HG02852 (cell line): Measurements from ENCODE around the gene RIN3.
"Not testable (repeated sequence)": the region's sequence is repeated elsewhere in the genome, so short reads cannot be mapped to it uniquely, and the experiment has no call there.

ENCODE experiments used
- ATAC-seq: cut with Tn5 transposase; IDR thresholded peaks from one replicate; pipeline ENCODE4 v1.9.1; 2021; ENCODE audit warnings: mild to moderate bottlenecking, moderate library complexity; ENCODE audit not compliant: unreplicated experiment

Gene RIN3

DNA sequence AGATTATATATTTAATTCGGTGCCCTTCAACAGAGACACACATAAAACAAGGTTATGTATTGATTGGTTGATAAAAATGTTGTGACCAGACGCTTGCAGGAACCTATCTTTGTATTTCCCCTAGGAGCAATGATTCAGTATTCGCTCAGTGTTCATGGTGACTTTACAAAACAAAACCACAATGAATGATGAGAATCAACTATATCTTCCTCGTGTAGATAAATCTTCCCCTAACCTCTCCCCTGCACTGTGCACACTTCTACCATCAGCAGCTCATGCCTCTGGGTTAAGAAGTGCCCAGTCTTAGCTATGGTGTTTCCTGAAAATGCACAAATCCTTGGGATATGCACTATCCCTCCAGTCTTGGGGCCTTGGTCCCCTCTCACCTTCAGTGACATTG, 16.3 kb downstream of the RIN3 start:
- ATAC-seq = no peak

- no peak for ATAC-seq
Measured at GRCh38 chr14:92531106-92531873, 17.7 kb downstream of the RIN3 start.

GRCh38 chr14:92532490-92533163, 19.0 kb downstream of the RIN3 start:
- no peak for ATAC-seq

DNA sequence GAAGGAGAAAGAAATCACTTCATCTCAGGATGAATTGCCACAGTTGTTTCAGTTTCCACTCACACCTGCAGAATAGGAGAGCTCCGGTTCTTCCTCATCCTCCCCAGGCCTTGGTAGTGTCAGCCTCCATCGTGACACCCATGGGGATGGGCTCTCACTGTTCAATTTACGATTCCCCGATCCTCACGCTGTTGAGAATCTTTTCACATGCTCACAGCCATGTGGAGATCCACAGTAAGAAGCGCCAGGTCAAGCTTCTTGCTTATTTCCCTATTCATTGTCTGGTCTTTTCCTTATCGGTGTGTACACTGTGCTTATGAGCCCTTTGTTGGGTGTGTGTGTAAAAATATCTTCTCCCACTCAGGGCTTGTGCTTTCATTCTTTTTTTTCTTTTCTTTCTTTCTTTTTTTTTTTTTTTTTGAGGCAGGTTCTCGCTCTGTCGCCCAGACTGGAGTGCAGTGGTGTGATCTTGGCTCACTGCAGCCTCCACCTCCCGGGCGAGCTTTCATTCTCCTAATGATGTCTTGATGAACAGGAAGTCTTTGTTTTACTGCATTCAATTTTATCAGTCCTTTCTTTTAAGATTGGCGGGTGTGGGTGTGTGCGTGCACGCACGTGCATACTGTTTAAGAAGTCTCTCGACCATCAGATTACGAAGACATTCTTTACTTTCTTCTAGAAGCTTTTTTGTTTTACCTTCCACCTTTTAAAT, 21.5 kb downstream of the RIN3 start:
- no peak for ATAC-seq

GRCh38 chr14:92536231-92536630, 22.6 kb downstream of the RIN3 start:
- not testable (repeated sequence) for ATAC-seq

DNA sequence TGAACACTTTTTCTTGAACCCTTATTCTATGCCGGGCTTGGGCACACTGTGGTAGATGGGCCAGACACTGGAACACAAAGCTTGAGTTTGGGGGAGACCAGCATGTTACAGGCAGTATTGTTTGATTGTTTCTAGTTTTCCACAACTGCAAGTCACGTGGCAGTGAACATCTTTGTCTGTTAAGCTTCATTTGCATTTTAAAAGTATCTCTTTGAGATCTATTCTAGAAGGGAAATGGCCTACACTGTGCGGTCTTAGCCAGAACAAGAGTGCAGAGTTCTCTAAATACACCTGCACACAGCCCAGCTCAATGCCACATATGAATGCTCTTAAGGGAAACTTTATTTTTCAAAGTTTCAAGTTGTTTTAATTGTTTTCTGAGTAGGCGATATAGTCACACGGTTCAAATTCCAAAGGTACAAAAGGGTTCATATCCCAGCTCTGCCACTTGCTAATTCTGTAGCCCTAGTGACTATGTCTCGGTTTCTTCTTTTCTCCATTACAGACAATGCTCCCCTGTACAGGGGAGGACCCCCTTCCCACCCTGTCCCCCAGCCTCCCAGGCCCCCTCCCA, 24.9 kb downstream of the RIN3 start:
- peak; percentile 88 for ATAC-seq

GRCh38 chr14:92539419-92539818, 25.8 kb downstream of the RIN3 start:
- ATAC-seq = no peak

GRCh38 chr14:92539875-92540274, 26.3 kb downstream of the RIN3 start:
- no peak for ATAC-seq

DNA sequence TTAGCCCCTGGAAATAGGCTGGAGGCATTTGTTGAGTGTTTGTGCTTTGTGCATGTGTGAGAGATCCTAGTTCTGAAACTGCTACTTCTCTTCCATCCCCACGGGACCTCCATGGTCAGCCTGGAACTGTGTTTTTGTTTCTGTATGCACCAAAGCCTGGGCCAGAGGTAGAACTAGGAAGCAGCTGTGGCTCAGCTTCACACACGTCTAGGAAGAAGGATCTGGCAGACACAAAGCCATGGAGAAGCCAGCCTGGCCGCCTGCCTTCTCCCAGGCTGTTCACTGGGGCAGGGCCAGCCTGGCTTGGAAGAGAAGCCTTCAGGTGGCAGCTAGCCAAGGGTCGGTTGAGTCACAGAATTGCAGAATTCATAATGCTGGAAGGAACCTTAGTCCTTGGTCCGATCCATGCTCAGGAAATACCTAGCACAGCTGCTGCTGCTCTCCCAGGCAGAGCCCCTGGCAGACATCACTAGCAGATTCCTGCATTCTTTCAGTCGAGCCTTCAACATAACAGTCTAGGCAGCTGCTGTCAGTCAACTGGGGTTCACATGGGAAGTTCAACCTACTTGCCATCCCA, 27.0 kb downstream of the RIN3 start:
- ATAC-seq = no peak

- no peak for ATAC-seq
Measured at GRCh38 chr14:92542766-92543554, 29.4 kb downstream of the RIN3 start.

DNA sequence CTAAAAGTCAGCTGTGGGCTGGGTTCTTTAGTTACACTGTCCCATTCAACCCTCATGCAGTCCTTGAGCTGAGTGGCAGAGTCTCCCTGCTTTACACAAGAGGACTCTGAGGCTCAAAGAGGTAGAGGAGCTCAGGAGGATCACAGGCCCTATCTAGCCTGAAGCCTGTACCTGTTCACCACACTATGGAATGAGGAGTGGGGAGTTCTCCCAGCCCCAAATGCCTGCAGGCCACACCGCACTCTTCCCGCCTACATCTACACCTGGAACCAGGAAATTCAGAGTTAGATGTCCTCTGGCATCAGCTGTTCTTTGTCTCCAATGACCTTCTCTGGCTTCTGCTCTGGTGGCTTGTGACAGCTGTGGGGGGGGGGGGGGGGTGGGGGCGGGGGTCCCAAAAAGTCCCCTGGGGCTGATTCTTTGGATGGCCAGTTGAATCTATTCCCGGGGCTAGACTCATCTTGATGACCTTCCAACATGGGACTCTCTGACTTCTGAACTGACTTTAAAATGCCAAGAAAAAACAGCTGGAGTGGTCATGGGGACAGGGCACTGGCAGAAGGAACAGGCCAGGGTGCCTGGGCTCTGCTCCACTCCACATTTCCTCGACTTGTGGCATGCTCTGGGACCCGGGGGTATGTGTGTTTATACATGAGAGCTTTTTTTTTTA, 30.6 kb downstream of the RIN3 start:
- ATAC-seq = no peak

DNA sequence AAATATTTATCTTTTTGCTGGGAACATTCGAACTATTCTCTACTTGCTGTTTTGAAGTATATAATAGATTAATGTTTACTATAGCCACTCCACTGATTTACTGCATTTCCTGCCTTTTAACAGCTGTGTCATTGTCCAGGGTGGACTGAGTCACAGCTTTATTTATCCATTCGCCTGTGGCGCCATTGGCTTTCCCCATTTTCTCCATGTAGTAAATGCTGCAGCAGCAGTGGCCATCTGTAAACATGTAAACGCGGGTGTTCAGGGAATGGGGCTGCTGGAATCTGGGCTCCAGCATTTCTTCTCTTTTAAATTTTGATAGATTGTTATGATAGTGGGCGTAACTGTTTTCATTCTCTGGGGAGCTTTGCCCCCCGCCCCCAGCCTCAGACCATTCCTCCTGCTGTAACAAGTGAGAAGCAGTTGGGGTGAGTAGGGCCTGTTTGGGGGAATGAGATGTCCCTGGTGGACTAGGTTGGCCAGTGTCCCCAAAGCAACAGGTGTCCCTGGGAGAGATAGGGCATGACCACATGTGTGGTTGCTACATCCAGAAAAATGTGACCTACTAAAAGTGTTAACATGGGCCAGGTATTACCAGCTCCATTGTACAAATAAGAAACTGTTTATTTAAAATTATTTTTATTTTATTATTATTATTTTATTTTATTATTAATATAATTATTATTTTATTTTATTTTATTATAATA, 32.9 kb downstream of the RIN3 start:
- ATAC-seq = no peak

GRCh38 chr14:92549105-92549858, 35.7 kb downstream of the RIN3 start:
- no peak for ATAC-seq

GRCh38 chr14:92549859-92550230, 36.3 kb downstream of the RIN3 start:
- no peak for ATAC-seq

DNA sequence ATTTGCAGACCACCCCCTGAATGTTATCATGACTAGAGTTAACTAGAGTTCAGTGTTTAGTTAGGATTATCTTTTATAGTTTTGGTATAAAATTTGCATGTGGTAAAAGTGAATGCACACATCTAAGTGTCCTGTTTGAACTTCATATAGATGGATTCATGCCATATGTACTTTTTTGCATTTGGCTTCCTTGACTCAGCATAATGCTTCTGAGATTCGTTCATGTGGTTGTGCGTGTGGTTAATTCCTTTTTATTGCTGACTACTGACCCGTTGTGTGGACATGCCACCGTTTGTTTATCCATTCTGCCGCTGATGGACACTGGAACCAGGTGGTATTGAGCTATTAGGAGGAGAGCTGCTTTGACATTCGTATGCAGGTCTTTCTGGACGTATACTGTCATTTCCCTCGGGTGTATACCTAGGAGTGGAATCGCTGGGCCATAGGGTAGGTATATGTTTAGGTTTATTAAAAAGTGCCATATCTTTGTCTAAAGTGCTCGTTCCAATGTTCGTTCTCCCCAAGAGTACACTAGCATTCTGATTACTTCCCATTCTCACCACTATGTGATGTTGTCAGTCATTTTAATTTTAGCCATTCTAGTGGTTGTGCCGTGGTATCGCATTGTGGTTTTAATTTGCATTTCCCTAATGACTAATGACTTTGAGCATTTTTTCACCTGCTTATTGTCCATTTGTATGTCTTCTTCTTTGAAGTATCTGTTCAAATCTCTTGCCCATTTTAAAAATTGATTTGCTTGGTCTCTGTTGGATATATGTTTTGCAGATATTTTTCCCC, 37.7 kb downstream of the RIN3 start:
- ATAC-seq = peak; percentile 74

- ATAC-seq = no peak
Measured at GRCh38 chr14:92552066-92552465, 38.5 kb downstream of the RIN3 start.

DNA sequence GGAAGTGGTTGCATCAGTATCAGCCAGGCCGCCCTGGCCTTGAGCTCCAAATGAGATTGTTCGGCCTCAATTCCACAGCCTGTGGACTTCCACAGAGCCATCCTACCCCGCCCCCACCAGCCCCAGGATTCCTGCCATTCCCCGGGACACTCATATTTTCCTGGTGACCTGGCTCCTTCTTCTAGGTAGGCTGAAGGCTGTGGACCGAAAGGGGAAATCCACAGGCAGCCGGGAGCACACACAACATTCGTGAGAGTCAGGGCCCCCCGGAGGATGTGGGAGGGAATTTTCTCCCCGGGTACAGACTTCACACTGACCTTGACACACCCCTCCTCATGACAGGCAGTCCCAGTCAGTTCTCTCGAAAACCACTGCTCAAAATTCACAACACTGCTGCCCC, 39.9 kb downstream of the RIN3 start:
- no peak for ATAC-seq
